ENCODE data around the gene ACSBG1. TPM values are rescaled to one million over a fixed set of nuclear protein-coding genes. Genes with fewer than 3 reads are reported as not detected.

Gene ACSBG1
- total RNA-seq, 1 donor from 2014 or later, result 1.8 TPM

- DNase-seq, result peak; percentile 78
- Histone ChIP-seq H3K9me3 (no peaks in the 10 kb centered on the region), H3K4me3 (peak within 1 kb of the TSS; percentile 74), H3K36me3 (no peaks in the 10 kb centered on the region), H3K4me1 (peaks cover 10% of the 10 kb centered on the region), H3K27ac (peak within 1 kb of the TSS; percentile 85), H3K27me3 (ENCODE audit: low read depth) (no peaks in the 10 kb centered on the region)
- peak; percentile 77 for TF ChIP-seq CTCF (IDR thresholded peaks at IDR 0.05)
- ATAC-seq, result peak; percentile 93 to 96
- intact Hi-C loops (cut with DNase I), result no loop called here
Measured at GRCh38 chr15:78131295-78132061, 102.9 kb downstream of the ACSBG1 start, which contains the start of gene CIB2. TSS of gene CIB2 (minus strand) at chr15:78131445. CDS start at chr15:78131215, 230 bp downstream.

GRCh38 chr15:78130466-78131294 is 103.7 kb downstream of the ACSBG1 start:
- peaks cover 10% of the 10 kb centered on the region for H3K4me1 ChIP-seq
- H3K27me3 ChIP-seq (ENCODE audit: low read depth), result no peaks in the 10 kb centered on the region
- intact Hi-C loops (cut with DNase I), result no loop called here
- ATAC-seq, result no peak
- no peaks in the 10 kb centered on the region for H3K36me3 ChIP-seq
- no peak for TF ChIP-seq CTCF (IDR thresholded peaks at IDR 0.05)
- peak overlapping the region; percentile 85 for H3K27ac ChIP-seq
- no peaks in the 10 kb centered on the region for H3K9me3 ChIP-seq
- peak overlapping the region; percentile 74 for H3K4me3 ChIP-seq
- DNase-seq, result peak; percentile 59

GRCh38 chr15:78129751-78130287 is 104.5 kb downstream of the ACSBG1 start:
- Histone ChIP-seq H3K27me3 (ENCODE audit: low read depth) (no peaks in the 10 kb centered on the region), H3K27ac (no peak overlapping the region), H3K4me3 (no peak overlapping the region), H3K9me3 (no peaks in the 10 kb centered on the region), H3K36me3 (no peaks in the 10 kb centered on the region), H3K4me1 (peaks cover 10% of the 10 kb centered on the region)
- DNase-seq (no peak), ATAC-seq (no peak)
- no peak for TF ChIP-seq CTCF (IDR thresholded peaks at IDR 0.05)
- intact Hi-C loops (cut with DNase I), result no loop called here

- H3K4me1 ChIP-seq, result peaks cover 10% of the 10 kb centered on the region
- no peaks in the 10 kb centered on the region for H3K9me3 ChIP-seq
- no peak overlapping the region for H3K4me3 ChIP-seq
- TF ChIP-seq CTCF (IDR thresholded peaks at IDR 0.05), result no peak
- no peak overlapping the region for H3K27ac ChIP-seq
- H3K36me3 ChIP-seq, result no peaks in the 10 kb centered on the region
- ATAC-seq (no peak), DNase-seq (no peak)
- intact Hi-C loops (cut with DNase I), result no loop called here
- H3K27me3 ChIP-seq (ENCODE audit: low read depth), result no peaks in the 10 kb centered on the region
Measured at GRCh38 chr15:78129077-78129750, 105.2 kb downstream of the ACSBG1 start.

- H3K4me3 ChIP-seq, result no peak overlapping the region
- H3K27ac ChIP-seq, result no peak overlapping the region
- no peak for ATAC-seq
- no peaks in the 10 kb centered on the region for H3K27me3 ChIP-seq (ENCODE audit: low read depth)
- no peak for TF ChIP-seq CTCF (IDR thresholded peaks at IDR 0.05)
- DNase-seq, result no peak
- H3K9me3 ChIP-seq, result no peaks in the 10 kb centered on the region
- H3K4me1 ChIP-seq, result peaks cover 10% of the 10 kb centered on the region
- no peaks in the 10 kb centered on the region for H3K36me3 ChIP-seq
- intact Hi-C loops (cut with DNase I), result no loop called here
Measured at GRCh38 chr15:78127882-78128281, 106.5 kb downstream of the ACSBG1 start.
